PC-9 (cell line): Measurements from ENCODE around the gene CD302. TPM values are rescaled to one million over a fixed set of nuclear protein-coding genes. Genes with fewer than 3 reads are reported as not detected.
"Not testable (repeated sequence)": the region's sequence is repeated elsewhere in the genome, so short reads cannot be mapped to it uniquely, and the experiment has no call there.

ENCODE experiments used
- BruUV-seq: library from RNA; stranded (reverse); fragments of 400-500 nt; replicated peaks from 2 replicates; lab custom pipeline; 2021; lab: Mats Ljungman, UMichigan
- CTCF ChIA-PET: fragments of 300-600 bp; sonication (Branson Sonifier 250); formaldehyde crosslinking; loops from one replicate; lab custom pipeline; 2022; ENCODE audit warnings: antibody characterized with exemption; lab: Charles Lee
- POLR2A ChIA-PET: fragments of 300-600 bp; sonication (Branson Sonifier 250); formaldehyde crosslinking; loops from one replicate; lab custom pipeline; 2022; ENCODE audit warnings: antibody characterized with exemption; ENCODE audit not compliant: unreplicated experiment; lab: Charles Lee
- DNase-seq, 2 experiments: peaks; one replicate each; pipeline versions ENCODE4 v3.0.0 to v3.0.0-alpha.2; 2015 to 2022; ENCODE audit warnings: mixed read lengths in 1 of 2
- H2AFZ ChIP-seq: fragments of 200-600 bp; sonication (generic); 2 replicates; pipeline ENCODE4 v1.8.1; 2017; ENCODE audit warnings: antibody characterized with exemption
- H3F3A ChIP-seq: fragments of 200-600 bp; sonication (generic); 2 replicates; pipeline ENCODE4 v1.8.1; 2017; ENCODE audit warnings: antibody characterized with exemption, mild to moderate bottlenecking, low read depth; ENCODE audit not compliant: insufficient read depth
- H3K27ac ChIP-seq: fragments of 200-600 bp; sonication (generic); 2 replicates; pipeline ENCODE4 v1.6.1; 2016; ENCODE audit warnings: mixed run types
- H3K27me3 ChIP-seq: fragments of 200-600 bp; sonication (generic); 2 replicates; pipeline ENCODE4 v1.6.1; 2016; ENCODE audit warnings: low read depth, mixed run types; ENCODE audit not compliant: insufficient read depth
- H3K36me3 ChIP-seq: fragments of 200-600 bp; sonication (generic); 2 replicates; pipeline ENCODE4 v1.6.1; 2016; ENCODE audit warnings: low read depth, mixed run types
- H3K4me1 ChIP-seq: fragments of 200-600 bp; sonication (generic); replicated peaks from 2 replicates; pipeline ENCODE4 v1.6.1; 2016; ENCODE audit warnings: mixed run types; ENCODE audit not compliant: insufficient read depth
- H3K4me2 ChIP-seq: fragments of 200-600 bp; sonication (generic); 2 replicates; pipeline ENCODE4 v1.6.1; 2017; ENCODE audit warnings: mixed run types
- H3K4me3 ChIP-seq: fragments of 200-600 bp; sonication (generic); 2 replicates; pipeline ENCODE4 v1.6.1; 2016; ENCODE audit warnings: mixed run types
- H3K79me2 ChIP-seq: fragments of 200-600 bp; sonication (generic); 2 replicates; pipeline ENCODE4 v1.6.1; 2017; ENCODE audit warnings: low read depth, mixed run types
- H3K9me2 ChIP-seq: fragments of 200-600 bp; sonication (generic); 2 replicates; pipeline ENCODE4 v1.8.1; 2017; ENCODE audit warnings: mild to moderate bottlenecking; ENCODE audit not compliant: insufficient read depth
- H3K9me3 ChIP-seq: fragments of 200-600 bp; sonication (generic); 2 replicates; pipeline ENCODE4 v1.8.1; 2016; ENCODE audit warnings: low read depth; ENCODE audit not compliant: insufficient read depth
- H4K20me1 ChIP-seq: fragments of 200-600 bp; sonication (generic); 2 replicates; pipeline ENCODE4 v1.8.1; 2017; ENCODE audit not compliant: insufficient read depth
- CTCF ChIP-seq: fragments of 200-600 bp; sonication (generic); conservative IDR thresholded peaks from 2 replicates; pipeline ENCODE4 v1.6.1; 2017; ENCODE audit warnings: mixed run types, antibody characterized with exemption, mild to moderate bottlenecking, moderate library complexity
- EZH2 ChIP-seq: fragments of 200-600 bp; sonication (generic); IDR thresholded peaks from 2 replicates; pipeline ENCODE4 v1.8.0; 2017; ENCODE audit warnings: antibody characterized with exemption, low read depth
- intact Hi-C: fragments of 100-400 bp; cut with micrococcal nuclease; formaldehyde crosslinking; loops from one replicate; pipeline ENCODE4 v1.10.0; 2022; ENCODE audit not compliant: unreplicated experiment
- total RNA-seq: library from RNA; stranded (reverse); gene quantifications from 2 replicates; pipeline ENCODE4 v1.2.3, GENCODE V29; 2021

CD302 gene
- total RNA-seq, 1 experiment from 2014 or later = 2.6 TPM

- Histone ChIP-seq H3K27ac (no peak overlapping the region), H3K36me3 (peaks cover 10% of the 10 kb centered on the region), H2AFZ (no peak overlapping the region), H3K9me3 (no peaks in the 10 kb centered on the region), H3K79me2 (peaks cover 82% of the 10 kb centered on the region), H4K20me1 (peaks cover 58% of the 10 kb centered on the region), H3K4me1 (no peaks in the 10 kb centered on the region), H3K9me2 (no peaks in the 10 kb centered on the region), H3F3A (no peaks in the 10 kb centered on the region), H3K4me3 (no peak overlapping the region), H3K27me3 (no peaks in the 10 kb centered on the region), H3K4me2 (no peak overlapping the region)
- intact Hi-C loops = no loop called here
- ChIA-PET CTCF (no interaction called here), POLR2A (no interaction called here)
- BruUV-seq = no TSS peak
- no peak for TF ChIP-seq CTCF
- no peak for TF ChIP-seq EZH2
- DNase-seq = no peak
Measured at GRCh38 chr2:159728629-159729028, 69.4 kb downstream of the CD302 start.

GRCh38 chr2:159725713-159726112 is 72.3 kb downstream of the CD302 start:
- no peak overlapping the region for H3K4me3 ChIP-seq
- no peaks in the 10 kb centered on the region for H3K9me2 ChIP-seq
- intact Hi-C loops = no loop called here
- no peak overlapping the region for H3K4me2 ChIP-seq
- no peaks in the 10 kb centered on the region for H3K9me3 ChIP-seq
- H4K20me1 ChIP-seq = peaks cover 83% of the 10 kb centered on the region
- H3K79me2 ChIP-seq = peaks cover 98% of the 10 kb centered on the region
- no peak for TF ChIP-seq EZH2
- TF ChIP-seq CTCF = no peak
- peaks cover 11% of the 10 kb centered on the region for H3K36me3 ChIP-seq
- H3K27me3 ChIP-seq = no peaks in the 10 kb centered on the region
- ChIA-PET CTCF (no interaction called here), POLR2A (no interaction called here)
- H3K27ac ChIP-seq = no peak overlapping the region
- H2AFZ ChIP-seq = no peak overlapping the region
- H3K4me1 ChIP-seq = no peaks in the 10 kb centered on the region
- H3F3A ChIP-seq = no peaks in the 10 kb centered on the region
- DNase-seq = no peak
- no TSS peak for BruUV-seq

- Histone ChIP-seq H4K20me1 (peaks cover 87% of the 10 kb centered on the region), H3K36me3 (peaks cover 18% of the 10 kb centered on the region), H3K79me2 (peaks cover 99% of the 10 kb centered on the region)
- H3K4me3 ChIP-seq, H3K9me3 ChIP-seq, H3F3A ChIP-seq, H3K4me1 ChIP-seq, DNase-seq, H3K9me2 ChIP-seq, CTCF ChIA-PET, BruUV-seq, H2AFZ ChIP-seq, intact Hi-C loops, H3K27me3 ChIP-seq, H3K4me2 ChIP-seq, H3K27ac ChIP-seq, POLR2A ChIA-PET: not testable (repeated sequence)
Measured at GRCh38 chr2:159724795-159725572, 73.0 kb downstream of the CD302 start.
